ENCODE measurements around the gene CDH13.

CDH13 gene

GRCh38 chr16:83701494-83701893 is 1074.7 kb downstream of the CDH13 start:
- DNase-seq (ENCODE audit: low read depth, low spot score): peak; percentile 40
- in situ Hi-C loops (cut with HindIII; ENCODE audit: low sequenced_read_pairs): no loop called here
- no peak for TF ChIP-seq CTCF (IDR thresholded peaks at IDR 0.05; ENCODE audit: low read depth, low read length)
- H3K4me3 ChIP-seq (ENCODE audit: low read depth, low read length): no peak overlapping the region

- no peak overlapping the region for H3K4me3 ChIP-seq (ENCODE audit: low read depth, low read length)
- no peak for TF ChIP-seq CTCF (IDR thresholded peaks at IDR 0.05; ENCODE audit: low read depth, low read length)
- in situ Hi-C loops (cut with HindIII; ENCODE audit: low sequenced_read_pairs): no loop called here
- DNase-seq (ENCODE audit: low read depth, low spot score): no peak
These were observed 1077.9 kb downstream of the CDH13 start for GRCh38 chr16:83704656-83705055.

- in situ Hi-C loops (cut with HindIII; ENCODE audit: low sequenced_read_pairs): no loop called here
- no peak for DNase-seq (ENCODE audit: low read depth, low spot score)
- TF ChIP-seq CTCF (IDR thresholded peaks at IDR 0.05; ENCODE audit: low read depth, low read length): no peak
- no peak overlapping the region for H3K4me3 ChIP-seq (ENCODE audit: low read depth, low read length)
These were observed 1079.1 kb downstream of the CDH13 start for GRCh38 chr16:83705856-83706255.

GRCh38 chr16:83706394-83706793 is 1079.6 kb downstream of the CDH13 start:
- H3K4me3 ChIP-seq (ENCODE audit: low read depth, low read length): no peak overlapping the region
- no peak for TF ChIP-seq CTCF (IDR thresholded peaks at IDR 0.05; ENCODE audit: low read depth, low read length)
- DNase-seq (ENCODE audit: low read depth, low spot score): no peak
- in situ Hi-C loops (cut with HindIII; ENCODE audit: low sequenced_read_pairs): no loop called here

GRCh38 chr16:83711069-83711468 is 1084.3 kb downstream of the CDH13 start:
- in situ Hi-C loops (cut with HindIII; ENCODE audit: low sequenced_read_pairs): no loop called here
- no peak for DNase-seq (ENCODE audit: low read depth, low spot score)
- no peak for TF ChIP-seq CTCF (IDR thresholded peaks at IDR 0.05; ENCODE audit: low read depth, low read length)
- H3K4me3 ChIP-seq (ENCODE audit: low read depth, low read length): no peak overlapping the region

GRCh38 chr16:83713597-83713996 is 1086.8 kb downstream of the CDH13 start:
- no peak for DNase-seq (ENCODE audit: low read depth, low spot score)
- TF ChIP-seq CTCF (IDR thresholded peaks at IDR 0.05; ENCODE audit: low read depth, low read length): no peak
- in situ Hi-C loops (cut with HindIII; ENCODE audit: low sequenced_read_pairs): no loop called here
- no peak overlapping the region for H3K4me3 ChIP-seq (ENCODE audit: low read depth, low read length)

- DNase-seq (ENCODE audit: low read depth, low spot score): no peak
- in situ Hi-C loops (cut with HindIII; ENCODE audit: low sequenced_read_pairs): no loop called here
- no peak for TF ChIP-seq CTCF (IDR thresholded peaks at IDR 0.05; ENCODE audit: low read depth, low read length)
These were observed 1087.5 kb downstream of the CDH13 start for GRCh38 chr16:83714286-83714685.

More at GRCh38 chr16:83714286-83714685, 1087.5 kb downstream of the CDH13 start:
- no peak overlapping the region for H3K4me3 ChIP-seq (ENCODE audit: low read depth, low read length)

All from astrocyte of the spinal cord (primary cell).